ENCODE results near the gene DDA1. TPM values are rescaled to one million over a fixed set of nuclear protein-coding genes. Genes with fewer than 3 reads are reported as not detected.

Gene DDA1
- total and polyA plus RNA-seq, 8 donors: 6.1 to 25.4 (median 11.6) TPM

DNA sequence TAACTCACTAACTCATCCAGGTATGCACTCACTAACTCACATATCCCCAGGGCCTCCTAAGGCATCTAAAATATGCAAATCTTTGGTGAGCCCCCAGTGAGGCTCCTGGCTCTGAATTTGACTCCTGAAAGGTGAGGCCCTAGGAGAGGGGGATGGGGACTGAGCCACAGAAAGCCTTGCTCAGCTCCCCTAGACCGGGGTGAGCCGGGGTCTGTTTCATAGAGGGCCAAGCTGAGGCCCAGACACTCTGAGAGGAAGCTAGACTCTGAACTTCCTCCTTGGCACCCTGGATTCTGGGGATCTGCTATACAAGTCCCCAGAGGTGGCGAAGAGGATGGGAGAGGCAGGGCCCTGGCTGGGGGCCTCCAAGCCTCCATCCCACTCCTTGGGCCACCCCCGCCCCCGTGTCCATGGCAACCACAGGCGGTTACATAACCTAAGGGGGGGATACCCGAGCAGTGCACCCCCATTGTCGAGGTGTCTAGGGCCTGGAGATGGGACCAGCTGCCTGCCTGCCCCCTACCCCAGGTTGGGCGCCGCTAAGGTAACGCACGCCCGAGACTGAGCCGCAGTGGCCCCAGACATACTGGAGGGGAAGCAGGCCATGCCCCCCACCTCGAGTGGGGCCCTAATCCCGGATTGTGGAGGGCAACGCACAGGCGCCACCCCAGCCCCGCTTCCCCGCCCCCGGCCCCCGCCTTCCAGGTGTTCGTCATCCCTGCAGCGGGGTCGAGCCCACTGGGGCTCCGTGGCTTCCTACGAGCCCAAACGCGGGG is 6.8 kb upstream of the DDA1 start:
- H3K4me1 ChIP-seq: peaks cover 5 to 30% (median 15%) of the 10 kb centered on the region in 3 donors
- intact Hi-C loops (cut with DNase I): no loop called here
- FAIRE-seq (no peak), ATAC-seq (peak in 1 of 4 donors; percentile 0), DNase-seq (peak in 5 of 6 donors; percentile 31 to 83 (median 47))
- no peaks in the 10 kb centered on the region for H3K36me3 ChIP-seq
- TF ChIP-seq, protein P1, sequence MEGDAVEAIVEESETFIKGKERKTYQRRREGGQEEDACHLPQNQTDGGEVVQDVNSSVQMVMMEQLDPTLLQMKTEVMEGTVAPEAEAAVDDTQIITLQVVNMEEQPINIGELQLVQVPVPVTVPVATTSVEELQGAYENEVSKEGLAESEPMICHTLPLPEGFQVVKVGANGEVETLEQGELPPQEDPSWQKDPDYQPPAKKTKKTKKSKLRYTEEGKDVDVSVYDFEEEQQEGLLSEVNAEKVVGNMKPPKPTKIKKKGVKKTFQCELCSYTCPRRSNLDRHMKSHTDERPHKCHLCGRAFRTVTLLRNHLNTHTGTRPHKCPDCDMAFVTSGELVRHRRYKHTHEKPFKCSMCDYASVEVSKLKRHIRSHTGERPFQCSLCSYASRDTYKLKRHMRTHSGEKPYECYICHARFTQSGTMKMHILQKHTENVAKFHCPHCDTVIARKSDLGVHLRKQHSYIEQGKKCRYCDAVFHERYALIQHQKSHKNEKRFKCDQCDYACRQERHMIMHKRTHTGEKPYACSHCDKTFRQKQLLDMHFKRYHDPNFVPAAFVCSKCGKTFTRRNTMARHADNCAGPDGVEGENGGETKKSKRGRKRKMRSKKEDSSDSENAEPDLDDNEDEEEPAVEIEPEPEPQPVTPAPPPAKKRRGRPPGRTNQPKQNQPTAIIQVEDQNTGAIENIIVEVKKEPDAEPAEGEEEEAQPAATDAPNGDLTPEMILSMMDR (IDR thresholded peaks at IDR 0.05): no peak
- 7 to 15% methylated on average over 20 to 29 of the region's 29 CpGs for WGBS, 2 donors
- no peaks in the 10 kb centered on the region for H3K27me3 ChIP-seq
- peak overlapping the region; percentile 25 to 58 (median 52) for H3K27ac ChIP-seq
- H3K9me3 ChIP-seq: no peaks in the 10 kb centered on the region
- H3K4me3 ChIP-seq: peak overlapping the region; percentile 64 to 88 (median 76)

DNA sequence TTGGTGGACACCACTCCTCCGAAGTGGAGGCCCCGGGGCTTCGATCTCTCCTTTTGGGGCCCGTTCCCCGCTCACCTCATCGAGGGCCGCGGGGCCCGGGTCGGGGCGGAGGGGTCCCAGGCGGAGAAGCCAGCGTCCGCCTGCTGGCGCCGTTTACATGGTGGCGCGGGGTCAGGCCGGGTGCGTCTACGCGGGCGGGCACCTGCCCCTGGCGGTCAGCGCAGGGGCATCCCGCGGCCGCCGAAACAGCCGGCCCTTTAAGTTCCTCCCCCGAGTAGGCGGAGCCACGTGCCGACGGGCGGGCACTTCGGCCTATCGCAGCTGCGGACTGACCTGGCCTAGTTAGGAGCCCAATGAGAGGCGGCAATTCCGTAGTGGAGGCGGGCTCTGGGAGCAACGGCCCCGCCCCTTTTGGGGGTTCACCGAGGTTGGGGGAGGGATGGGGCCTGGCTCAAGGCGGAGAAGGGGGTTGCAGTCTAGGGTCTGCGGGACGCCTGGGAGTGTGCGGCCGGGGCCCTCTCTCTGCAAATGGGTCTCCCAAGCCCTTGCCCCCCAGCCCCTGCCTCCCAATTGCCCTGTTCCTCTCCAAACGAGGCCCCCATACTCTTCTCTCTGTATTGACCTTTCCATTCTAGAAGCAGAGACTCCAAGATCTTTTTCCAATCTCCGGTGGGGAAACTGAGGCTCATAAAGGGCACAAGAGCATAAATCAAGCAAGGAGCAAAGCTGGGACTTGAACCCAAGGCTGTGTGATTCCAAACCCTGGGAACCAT is 6.0 kb upstream of the DDA1 start, which contains the start of gene ABHD8:
Gene ABHD8, minus strand, starts transcription at position 259 of the 773 bp plus-strand sequence. CDS start 1,809 bp downstream, outside the sequence.
- Histone ChIP-seq H3K27me3 (no peaks in the 10 kb centered on the region), H3K4me1 (peaks cover 5 to 30% (median 15%) of the 10 kb centered on the region in 3 donors), H3K36me3 (no peaks in the 10 kb centered on the region), H3K9me3 (no peaks in the 10 kb centered on the region), H3K4me3 (peak within 1 kb of the TSS; percentile 64 to 88 (median 76)), H3K27ac (peak within 1 kb of the TSS; percentile 25 to 58 (median 52))
- intact Hi-C loops (cut with DNase I): no loop called here
- FAIRE-seq: no peak
- peak; percentile 96 to 99 (median 98) for DNase-seq
- TF ChIP-seq, protein P1 (IDR thresholded peaks at IDR 0.05): peak; percentile 61 to 68 (median 64)
- 1 to 2% methylated on average over 50 to 52 of the region's 52 CpGs for WGBS, 2 donors
- peak; percentile 73 to 86 (median 80) for ATAC-seq

DNA sequence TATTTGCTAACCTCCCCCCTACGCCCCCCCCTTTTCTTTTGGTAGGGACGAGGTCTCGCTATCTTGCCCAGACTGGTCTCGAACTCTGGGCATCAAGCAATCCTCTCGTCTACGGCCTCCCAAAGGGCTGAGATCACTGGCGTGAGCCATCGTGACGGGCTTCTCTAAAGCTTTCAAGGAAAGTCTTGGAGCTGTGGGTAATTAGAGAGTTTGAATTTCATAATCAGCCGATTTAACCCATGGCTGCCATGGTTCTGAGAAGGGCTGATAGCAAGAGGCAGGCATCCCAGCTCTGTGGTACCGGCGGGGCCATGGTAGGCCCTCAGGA is 5.5 kb upstream of the DDA1 start:
- TF ChIP-seq, protein P1 (IDR thresholded peaks at IDR 0.05): no peak
- no peak for ATAC-seq
- DNase-seq: no peak
- H3K36me3 ChIP-seq: no peaks in the 10 kb centered on the region
- H3K4me3 ChIP-seq: peak overlapping the region in 2 of 4 donors; percentile 64 to 88
- no peak for FAIRE-seq
- 70 to 78% methylated on average over 12 of the region's 12 CpGs for WGBS, 2 donors
- H3K9me3 ChIP-seq: no peaks in the 10 kb centered on the region
- H3K27ac ChIP-seq: no peak overlapping the region
- peaks cover 5 to 30% (median 15%) of the 10 kb centered on the region in 3 donors for H3K4me1 ChIP-seq
- intact Hi-C loops (cut with DNase I): no loop called here
- H3K27me3 ChIP-seq: no peaks in the 10 kb centered on the region

DNA sequence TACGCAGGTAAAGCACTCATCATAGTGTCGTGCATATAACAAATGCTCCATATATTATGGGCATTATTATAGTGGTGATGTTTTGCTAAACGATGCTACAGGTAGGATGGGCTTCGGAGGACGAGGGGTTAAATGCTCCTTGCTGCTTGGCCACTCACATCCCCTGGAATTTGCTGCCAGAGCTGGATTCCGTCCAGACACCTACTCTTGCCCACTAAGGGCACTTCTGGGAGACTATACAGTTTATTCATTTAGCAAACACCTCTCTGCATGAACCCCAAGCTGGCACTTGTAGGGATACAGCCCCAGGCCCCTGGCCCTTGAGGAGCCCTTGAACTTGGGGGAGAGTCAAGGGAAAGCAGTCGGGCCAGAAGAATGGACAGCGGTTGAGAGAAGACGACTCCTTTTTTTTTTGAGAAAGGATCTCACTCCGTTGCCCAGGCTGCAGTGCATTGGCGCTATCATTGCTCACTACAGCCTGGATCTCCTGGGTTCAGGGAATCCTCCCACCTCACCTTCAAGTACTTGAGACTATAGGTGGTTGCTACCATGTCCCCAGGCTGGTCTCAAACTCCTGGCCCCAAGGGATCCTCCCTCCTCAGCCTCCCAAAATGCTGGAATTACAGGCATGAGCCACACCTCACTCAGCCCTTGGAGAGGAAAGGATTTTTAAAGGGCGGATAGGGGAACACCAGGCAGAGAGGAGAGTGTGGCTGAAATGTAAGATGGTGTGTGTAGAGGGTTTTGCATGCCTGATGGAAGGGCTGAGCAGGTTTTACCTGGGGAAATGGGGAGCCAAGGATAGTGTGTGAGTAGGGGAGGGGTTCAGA is 4.8 kb upstream of the DDA1 start:
- H3K27me3 ChIP-seq: no peaks in the 10 kb centered on the region
- H3K9me3 ChIP-seq: no peaks in the 10 kb centered on the region
- intact Hi-C loops (cut with DNase I): no loop called here
- peak in 1 of 6 donors; percentile 55 for DNase-seq
- H3K4me1 ChIP-seq: peaks cover 5 to 30% (median 15%) of the 10 kb centered on the region in 3 donors
- peak overlapping the region; percentile 33 to 90 (median 88) for H3K27ac ChIP-seq
- no peak for ATAC-seq
- TF ChIP-seq, protein P1 (IDR thresholded peaks at IDR 0.05): no peak
- WGBS, 2 donors: 57 to 59% methylated on average over 12 of the region's 12 CpGs
- no peaks in the 10 kb centered on the region for H3K36me3 ChIP-seq
- peak overlapping the region in 1 of 4 donors; percentile 73 for H3K4me3 ChIP-seq
- FAIRE-seq: no peak

All from pancreas (tissue), 10 donors.